HG03457 (cell line): Measurements from ENCODE around the gene POTEJ.
"Not testable (repeated sequence)": the region's sequence is repeated elsewhere in the genome, so short reads cannot be mapped to it uniquely, and the experiment has no call there.

Source experiments
- ATAC-seq: cut with Tn5 transposase; IDR thresholded peaks from one replicate; pipeline ENCODE4 v1.9.1; 2021; ENCODE audit warnings: moderate number of reproducible peaks; ENCODE audit not compliant: unreplicated experiment

The POTEJ gene

DNA sequence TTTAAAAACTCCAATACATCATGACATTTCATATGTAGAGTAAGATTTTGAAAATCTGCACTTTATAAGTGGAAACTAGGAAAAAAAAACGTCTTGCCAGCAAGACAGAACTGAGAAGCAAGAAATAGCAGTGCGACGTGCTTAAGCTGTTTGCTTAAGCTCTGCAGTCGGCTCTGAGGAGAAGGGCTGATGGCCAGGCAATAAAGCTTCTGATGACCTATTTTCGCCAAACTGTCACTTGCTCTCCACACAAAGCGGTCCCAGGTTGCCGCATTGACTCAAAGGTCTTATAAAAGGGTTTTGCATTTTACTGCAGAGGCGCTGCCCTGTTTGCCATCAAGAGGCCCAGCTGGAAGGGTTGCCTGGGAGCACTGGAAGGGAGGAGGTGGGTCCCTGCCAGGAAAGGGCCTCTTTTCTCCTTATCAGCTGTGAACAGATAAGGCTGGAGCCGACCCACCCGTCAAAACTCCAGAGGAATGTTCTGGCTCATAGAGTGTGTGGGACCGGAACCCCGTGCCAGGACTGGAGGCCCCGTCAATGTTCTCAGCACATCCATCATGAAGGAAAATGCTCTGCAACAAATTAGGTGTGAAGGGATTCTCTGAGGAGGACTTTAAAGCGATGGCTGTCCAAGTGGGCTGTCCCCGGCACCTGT lies 9.5 kb upstream of the POTEJ start:
- not testable (repeated sequence) for ATAC-seq

DNA sequence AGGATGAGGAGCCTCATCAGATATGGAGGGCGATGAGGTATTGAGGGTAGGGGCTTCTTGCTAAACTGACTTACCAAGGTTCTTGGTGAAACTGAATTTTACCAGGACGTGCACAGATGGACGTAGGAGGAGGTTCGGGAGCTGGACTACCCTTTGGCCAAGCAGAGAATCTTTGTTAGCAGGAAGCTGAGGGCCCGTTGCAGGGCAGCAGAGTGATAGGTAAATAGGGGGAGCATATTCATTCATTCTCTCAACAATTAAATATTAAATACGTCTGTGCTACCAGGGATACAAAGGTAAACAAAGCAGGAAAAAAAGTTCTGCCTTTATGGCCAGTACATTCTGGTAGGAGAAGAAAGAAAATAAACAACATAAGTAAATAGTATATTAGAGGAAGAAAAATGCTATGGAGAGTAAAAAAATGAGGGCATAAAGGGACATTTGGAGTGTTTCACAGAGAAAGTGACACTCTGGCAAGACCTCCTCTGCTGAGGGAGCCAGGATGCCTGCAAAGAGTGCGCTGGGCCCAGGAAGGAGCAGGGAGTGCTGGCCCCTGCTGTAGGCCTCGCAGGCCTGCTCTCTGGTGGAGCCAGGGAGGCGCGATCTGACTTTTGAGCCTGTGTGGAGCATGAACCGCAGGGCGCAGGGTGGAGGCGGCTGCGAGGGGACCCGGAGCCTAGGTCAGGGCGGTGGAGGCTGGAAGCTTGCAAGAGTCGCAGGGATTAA lies 2.8 kb upstream of the POTEJ start:
- ATAC-seq: not testable (repeated sequence)

DNA sequence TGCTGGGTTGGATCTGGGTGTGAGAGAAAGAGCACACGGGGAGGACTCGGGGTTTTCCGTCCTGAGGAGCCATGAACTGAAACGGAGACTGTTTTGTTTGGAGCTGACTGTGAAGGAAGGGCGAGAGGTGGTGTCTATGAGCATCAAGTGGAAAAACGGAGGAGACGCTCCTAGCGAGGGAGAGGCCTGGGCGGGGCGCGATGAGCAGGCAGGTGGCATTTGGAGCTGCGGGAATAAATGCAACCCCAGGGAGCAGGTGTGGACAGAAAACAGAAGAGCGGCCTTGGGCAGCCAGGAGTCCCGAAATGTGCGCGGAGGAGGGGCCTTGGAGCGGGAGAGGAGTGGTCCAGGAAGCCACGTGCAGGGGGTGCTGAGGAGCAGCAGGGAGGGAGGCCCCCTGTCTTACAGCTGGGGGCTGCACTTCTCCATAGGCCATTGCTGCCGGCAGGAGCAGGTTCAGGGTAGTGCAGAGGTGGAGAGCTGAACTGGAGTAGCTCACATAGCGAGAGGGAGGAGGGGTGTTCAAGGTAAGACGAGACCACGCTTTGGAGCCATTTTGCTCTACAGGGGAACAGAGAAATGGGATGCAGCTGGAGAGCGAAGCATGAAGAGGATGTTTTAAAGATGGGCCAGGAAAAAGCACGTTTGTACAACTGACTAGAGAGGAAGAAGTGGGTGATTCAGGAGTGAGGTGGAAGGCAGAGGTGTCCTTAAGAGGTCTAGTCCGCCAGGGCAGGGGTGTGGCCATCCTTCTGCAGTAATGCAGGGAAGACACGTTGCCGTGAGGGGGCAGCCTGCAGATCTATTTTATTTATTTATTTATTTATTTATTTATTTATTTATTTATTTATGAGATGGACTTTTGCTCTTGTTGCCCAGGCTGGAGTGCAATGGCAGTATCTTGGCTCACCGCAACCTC lies 2.0 kb upstream of the POTEJ start:
- ATAC-seq: not testable (repeated sequence)

DNA sequence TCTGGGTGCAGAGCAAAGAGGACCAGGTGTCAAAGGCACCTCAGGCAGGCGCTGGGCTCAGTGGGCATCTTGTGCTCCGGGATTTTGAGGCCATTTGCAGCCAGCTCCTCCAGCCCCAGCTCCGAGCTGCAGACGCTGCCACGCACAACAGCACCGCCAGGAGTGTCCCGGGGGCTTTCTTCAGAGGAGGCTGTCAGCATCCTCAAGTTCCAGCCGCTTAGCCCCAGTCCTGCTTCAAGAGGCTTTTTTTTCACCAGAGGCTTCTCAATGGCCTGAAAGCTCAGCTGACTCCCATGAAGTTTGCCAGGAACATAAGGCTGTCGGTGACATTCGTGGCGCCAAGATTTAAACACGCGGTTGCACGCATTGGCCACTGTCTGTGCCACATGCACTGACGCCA lies 754 bp upstream of the POTEJ start:
- not testable (repeated sequence) for ATAC-seq

DNA sequence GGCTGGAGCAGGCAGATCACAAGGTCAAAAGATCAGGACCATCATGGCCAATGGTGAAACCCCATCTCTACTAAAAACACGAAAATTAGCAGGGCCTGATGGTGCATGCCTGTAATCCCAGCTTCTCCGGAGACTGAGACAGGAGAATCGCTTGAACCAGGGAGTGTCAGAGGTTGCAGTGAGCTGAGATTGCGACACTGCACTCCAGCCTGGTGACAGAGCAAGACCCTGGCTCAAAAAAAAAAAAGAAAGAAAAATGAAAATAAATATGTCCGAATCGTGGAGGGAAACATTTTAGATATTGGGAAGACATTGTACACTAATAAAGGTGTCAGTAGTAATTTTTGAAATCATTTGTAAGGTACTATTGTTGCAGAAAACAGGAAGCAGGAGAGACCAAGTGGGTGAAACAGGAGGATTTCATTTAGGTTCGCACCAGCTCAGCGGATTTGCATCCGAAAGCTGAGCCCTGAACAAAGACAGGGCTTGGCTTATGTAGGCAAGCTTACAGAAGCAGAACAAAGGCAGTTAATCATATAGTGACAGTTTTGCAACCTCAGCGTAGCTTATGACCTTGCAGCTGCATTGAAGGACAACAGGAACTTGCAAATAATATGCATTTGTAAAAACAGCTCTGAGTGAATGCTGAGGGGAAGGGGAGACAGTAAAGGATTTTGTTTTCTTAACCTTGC lies 17.7 kb downstream of the POTEJ start:
- ATAC-seq: not testable (repeated sequence)

DNA sequence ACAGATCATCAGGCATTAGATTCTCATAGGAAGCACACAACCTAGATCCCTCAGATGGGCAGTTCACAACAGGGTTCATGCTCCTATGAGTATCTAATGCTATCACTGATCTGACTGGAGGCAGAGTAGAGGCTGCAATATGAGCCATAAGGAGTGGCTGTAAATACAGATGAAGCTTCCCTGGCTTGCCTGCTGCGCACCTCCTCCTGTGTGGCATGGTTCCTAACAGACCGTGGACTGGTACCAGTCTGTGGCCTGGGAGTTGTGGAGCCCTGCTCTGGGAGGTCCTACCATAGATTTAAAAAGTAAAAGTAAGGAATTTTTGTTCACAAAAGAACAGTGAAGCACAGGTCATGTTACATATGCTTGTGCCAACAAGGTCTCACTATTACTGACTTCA lies 27.7 kb downstream of the POTEJ start:
- not testable (repeated sequence) for ATAC-seq

DNA sequence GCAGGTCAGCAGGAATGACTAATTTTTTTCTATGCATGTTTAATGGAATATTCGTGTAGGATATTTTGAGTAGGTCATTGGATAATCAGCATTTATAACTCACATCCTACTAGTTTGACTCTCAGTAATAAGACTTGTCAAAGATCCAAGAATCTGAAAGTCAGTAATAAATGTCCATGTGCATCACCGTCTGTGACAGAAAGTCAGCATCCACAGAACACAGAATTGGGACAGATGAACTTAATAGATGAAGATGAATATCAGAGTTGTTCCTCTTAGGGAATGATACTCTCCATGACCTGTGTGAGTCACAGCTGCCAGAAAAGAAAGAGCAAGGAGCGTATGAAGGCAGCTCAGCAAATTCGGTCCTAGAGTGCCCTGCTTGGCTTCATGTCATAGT lies 30.4 kb downstream of the POTEJ start:
- not testable (repeated sequence) for ATAC-seq

DNA sequence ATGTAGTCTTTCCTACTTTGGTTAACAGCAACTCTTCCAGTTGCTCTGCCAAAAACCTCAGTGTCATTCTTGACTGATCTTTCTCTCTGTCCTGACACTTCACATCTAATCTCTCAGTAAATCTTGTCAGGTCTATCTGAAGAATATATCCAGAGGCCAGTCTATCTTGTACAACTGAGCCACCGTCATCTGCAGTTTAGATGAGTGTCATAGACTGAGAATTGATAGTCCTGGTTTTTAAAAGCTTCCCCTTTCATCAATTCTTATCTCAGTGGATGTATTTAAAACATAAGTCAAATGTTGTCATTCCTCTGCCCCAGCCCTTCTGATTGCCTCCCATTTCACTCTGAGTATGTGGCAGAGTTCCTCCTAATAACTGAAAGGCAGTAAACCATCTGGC lies 38.0 kb downstream of the POTEJ start:
- not testable (repeated sequence) for ATAC-seq

DNA sequence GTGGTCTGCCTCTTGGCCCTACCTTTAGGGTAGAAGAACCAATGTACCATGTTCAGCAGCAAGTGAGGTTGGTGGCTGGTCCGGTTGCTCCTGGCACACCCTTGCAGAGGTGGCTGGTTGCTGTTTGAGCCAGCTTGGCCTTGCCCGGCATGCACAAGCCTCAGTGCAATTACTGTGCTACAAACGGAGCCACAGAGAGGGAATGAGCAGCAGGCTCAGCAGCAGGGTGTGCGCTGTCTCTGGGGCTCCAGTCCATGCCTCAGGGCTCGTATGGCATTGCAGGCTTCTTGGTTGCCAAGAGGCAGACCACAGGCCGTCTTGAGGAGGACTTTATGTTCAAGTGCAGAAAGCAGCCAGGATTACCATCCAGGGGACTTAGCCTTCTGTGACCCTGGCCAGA lies 53.3 kb downstream of the POTEJ start:
- not testable (repeated sequence) for ATAC-seq

DNA sequence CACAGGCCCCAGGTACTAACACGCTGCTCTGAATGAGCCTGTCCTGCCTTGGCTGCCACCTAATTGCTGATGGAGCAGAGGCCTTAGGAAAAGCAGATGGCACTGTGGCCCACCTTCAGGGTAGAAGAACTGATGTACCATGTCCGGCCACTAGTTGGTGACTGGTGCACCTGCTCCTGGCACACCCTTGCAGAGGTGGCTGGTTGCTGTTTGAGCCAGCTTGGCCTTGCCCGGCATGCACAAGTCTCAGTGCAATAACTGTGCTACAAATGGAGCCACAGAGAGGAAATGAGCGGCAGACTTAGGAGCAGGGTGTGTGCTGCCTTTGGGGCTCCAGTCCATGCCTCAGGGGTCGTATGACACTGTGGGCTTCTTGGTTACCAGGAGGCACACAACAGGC lies 54.4 kb downstream of the POTEJ start:
- not testable (repeated sequence) for ATAC-seq

DNA sequence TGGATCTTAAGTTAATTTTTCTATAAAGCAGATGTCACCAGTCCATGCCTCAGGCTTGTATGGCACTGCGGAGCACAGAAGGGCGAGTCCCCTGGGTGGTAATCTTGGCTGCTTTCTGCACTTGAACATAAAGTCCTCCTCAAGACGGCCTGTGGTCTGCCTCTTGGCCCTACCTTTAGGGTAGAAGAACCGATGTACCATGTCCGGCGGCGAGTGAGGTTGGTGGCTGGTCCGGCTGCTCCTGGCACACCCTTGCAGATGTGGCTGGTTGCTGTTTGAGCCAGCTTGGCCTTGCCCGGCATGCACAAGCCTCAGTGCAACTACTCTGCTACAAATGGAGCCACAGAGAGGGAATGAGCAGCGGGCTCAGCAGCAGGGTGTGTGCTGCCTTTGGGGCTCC lies 56.3 kb downstream of the POTEJ start:
- not testable (repeated sequence) for ATAC-seq

DNA sequence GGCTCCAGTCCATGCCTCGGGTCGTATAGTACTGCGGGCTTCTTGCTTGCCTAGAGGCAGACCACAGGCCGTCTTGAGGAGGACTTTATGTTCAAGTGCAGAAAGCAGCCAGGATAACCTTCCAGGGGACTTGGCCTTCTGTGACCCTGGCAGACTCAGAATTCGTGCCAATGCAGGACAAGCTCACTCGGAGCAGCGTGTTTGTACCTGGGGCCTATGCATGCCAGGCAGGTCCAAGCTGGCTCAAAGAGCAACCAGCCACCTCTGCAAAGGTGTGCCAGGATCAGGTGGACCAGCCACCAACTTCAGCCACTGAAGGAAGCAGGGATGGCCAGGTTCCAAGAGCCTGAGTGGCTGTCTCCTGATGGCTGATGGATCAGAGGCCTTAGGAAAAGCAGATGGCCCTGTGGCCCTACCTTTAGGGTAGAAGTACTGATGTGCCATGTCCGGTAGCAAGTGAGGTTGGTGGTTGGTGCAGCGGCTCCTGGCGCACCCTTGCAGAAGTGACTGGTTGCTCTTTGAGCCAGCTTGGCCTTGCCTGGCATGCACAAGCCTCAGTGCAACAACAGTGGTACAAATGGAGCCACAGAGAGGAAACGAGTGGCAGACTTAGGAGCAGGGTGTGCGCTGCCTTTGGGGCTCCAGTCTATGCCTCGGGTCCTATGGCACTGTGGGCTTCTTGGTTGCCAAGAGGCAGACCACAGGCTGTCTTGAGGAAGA lies 58.9 kb downstream of the POTEJ start:
- not testable (repeated sequence) for ATAC-seq

DNA sequence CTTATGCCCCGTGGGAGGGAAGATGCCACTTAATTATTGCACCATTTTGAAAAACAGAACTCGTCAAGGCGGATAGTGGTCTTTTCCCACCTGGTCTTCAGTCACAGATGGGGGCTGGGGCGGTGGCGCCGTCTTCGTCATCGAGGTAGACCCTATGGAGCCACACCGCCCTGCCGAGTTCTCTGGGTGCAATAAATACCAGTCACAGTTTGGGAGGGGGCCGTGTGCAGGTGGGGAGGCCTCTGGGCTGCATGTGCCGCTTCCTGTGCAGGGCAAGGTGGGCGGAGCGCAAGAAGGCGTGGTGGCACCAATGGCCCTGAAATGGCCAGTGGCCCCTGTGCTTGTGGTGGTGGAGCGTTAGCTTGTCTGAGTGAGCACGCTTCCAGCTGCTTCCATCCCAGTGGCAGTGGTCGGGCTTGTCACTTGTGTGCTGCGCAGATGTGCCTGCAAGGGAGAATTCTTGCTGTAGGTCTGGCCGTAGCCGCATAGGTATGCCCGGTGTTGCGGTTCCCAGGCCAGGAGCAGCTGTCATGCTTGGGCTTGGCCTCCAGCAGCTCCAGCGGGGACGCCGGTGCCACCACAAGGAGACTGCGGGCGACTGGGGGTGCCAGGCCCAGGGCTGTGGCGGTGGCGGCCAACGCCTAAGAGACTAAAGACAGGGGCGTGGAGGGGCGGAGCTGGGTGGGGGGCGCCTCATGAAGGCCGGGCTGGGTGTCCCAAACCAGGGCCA lies 81.0 kb downstream of the POTEJ start:
- not testable (repeated sequence) for ATAC-seq

DNA sequence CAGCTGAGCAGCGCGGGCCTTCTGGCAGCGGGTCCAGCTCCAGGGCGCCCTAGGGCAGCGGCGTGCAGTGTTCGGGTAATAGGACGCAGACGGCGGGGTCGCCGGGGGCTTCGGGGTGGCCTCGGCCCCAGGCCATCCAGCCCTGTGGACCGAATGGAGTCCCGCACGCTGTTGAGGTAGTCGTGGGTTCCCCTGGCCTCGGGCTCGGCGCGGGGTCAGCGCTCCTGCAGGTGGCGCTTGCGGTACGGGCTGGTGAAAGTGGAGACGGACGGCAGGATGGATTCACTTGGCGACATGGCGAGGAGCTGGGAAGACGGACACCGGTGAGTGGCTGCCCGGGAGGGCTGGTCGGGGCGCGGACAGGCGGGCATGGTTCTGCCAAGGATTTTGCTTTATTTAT lies 82.2 kb downstream of the POTEJ start:
- not testable (repeated sequence) for ATAC-seq

DNA sequence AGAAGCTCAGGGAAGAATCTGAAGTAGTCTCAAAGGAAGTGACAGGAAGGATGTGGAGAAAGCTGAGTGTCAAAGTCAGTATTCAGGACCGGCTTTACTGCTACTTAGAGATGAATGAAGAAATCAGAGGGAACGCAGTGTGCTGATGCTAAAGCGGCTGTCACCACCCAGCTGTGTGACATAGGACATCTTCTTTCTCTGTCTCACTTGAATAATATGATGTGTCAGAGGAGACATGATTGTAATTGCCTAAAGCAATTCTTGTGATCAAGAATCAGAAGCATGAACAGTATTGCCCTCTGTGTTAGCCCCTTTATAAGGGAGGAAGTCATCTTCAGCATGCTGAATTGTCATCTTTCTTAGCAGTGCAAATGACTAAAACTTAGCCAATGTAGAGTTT lies 92.0 kb downstream of the POTEJ start:
- ATAC-seq: not testable (repeated sequence)
